Measurements from ENCODE around the gene CDC42BPB. TPM values are rescaled to one million over a fixed set of nuclear protein-coding genes. Genes with fewer than 3 reads are reported as not detected.

The CDC42BPB gene
- polyA plus RNA-seq, 1 of the 3 experiments (the other 2 are of a cell fraction), result 61.6 TPM

DNA sequence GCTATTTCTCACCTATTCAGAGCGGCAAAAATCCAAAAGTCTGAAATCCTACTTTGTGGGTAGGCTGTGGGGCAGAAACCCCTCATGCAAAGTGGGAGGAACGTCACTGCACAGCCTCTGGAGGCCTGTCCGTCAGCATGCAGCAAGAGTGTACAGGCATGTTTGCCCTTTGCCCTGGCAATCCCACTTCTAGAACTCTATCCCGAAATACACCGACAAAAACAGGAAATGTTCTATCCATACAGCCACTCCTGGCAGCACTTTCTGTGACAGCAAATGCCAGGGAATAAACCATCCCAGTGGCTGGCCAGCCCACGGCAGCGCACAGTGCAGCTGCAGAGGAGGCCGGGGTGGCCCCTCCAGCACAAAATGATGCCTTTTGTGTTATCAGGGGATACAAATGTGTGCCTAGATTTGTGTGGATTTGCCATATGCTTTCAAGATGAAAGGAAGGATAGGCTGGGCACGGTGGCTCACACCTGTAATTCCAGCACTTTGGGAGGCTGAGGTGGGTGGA, 95.2 kb downstream of the CDC42BPB start:
- ChIA-PET POLR2A (no interaction called here), CTCF (no interaction called here)
- Histone ChIP-seq H3K79me2 (ENCODE audit: insufficient read depth) (no peaks in the 10 kb centered on the region), H3K27ac (ENCODE audit: low read depth in 2 of 2, low read length in 1 of 2) (no peak overlapping the region), H3K4me2 (no peak overlapping the region), H3F3A (replicated peaks; ENCODE audit: insufficient read depth) (peaks cover 9% of the 10 kb centered on the region), H3K27me3 (ENCODE audit: insufficient read depth) (no peaks in the 10 kb centered on the region), H3K9me3 (no peaks in the 10 kb centered on the region), H3K9me2 (no peaks in the 10 kb centered on the region), H3K36me3 (replicated peaks in 1 of 2; ENCODE audit: control insufficient read depth in 1 of 2, insufficient read depth in 2 of 2, low read length in 1 of 2) (peaks cover 65 to 80% of the 10 kb centered on the region in 2 experiments), H3K4me1 (ENCODE audit: control insufficient read depth in 1 of 2, insufficient read depth in 2 of 2, low read depth in 1 of 2, low read length in 1 of 2) (peaks cover 0 to 9% of the 10 kb centered on the region in 2 experiments; a peak in 1 of 4 replicates), H3K9ac (no peak overlapping the region), H2AFZ (ENCODE audit: low read depth) (no peak overlapping the region), H4K20me1 (ENCODE audit: insufficient read depth) (no peaks in the 10 kb centered on the region), H3K4me3 (ENCODE audit: low read depth in 2 of 2, low read length in 1 of 2) (no peak overlapping the region)
- DNase-seq, result no peak
- no peak for TF ChIP-seq POLR2AphosphoS5 (IDR thresholded peaks at IDR 0.05; ENCODE audit: low read depth, low read length)
- TF ChIP-seq RAD21 (IDR thresholded peaks at IDR 0.05; ENCODE audit: low read length), result no peak
- no peak for TF ChIP-seq TCF12 (IDR thresholded peaks at IDR 0.05)
- no peak for TF ChIP-seq FOXJ3 (CRISPR knock-in tag; IDR thresholded peaks at IDR 0.05)
- WGBS (ENCODE audit: low lambda C conversion rate), result 96% methylated on average over 9 of the region's 9 CpGs

DNA sequence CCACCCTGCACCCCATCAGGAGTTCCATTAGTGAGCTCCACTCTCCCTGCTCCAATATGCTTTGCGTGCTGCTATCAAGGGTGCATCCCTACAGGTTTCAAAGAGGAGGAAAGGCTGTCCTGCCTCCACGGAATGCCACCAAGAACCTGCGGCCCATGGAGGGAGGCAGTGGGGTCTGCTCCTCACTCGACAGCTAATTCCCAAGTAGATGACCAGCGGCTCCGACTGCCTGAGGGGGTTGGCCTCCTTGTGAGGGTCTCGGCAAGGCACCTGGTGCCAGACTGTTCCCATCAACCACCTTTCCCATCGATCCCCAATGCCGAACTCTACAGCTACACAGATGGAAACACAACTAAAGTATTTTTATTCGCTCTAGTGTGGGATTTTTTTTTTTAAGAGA, 98.9 kb downstream of the CDC42BPB start:
- Histone ChIP-seq H3K9me3 (no peaks in the 10 kb centered on the region), H3K4me1 (ENCODE audit: control insufficient read depth in 1 of 2, insufficient read depth in 2 of 2, low read depth in 1 of 2, low read length in 1 of 2) (peaks cover 0 to 18% of the 10 kb centered on the region in 2 experiments; a peak in 1 of 4 replicates), H3K36me3 (replicated peaks in 1 of 2; ENCODE audit: control insufficient read depth in 1 of 2, insufficient read depth in 2 of 2, low read length in 1 of 2) (peaks cover 61 to 66% of the 10 kb centered on the region in 2 experiments), H2AFZ (ENCODE audit: low read depth) (no peak overlapping the region), H3K4me3 (ENCODE audit: low read depth in 2 of 2, low read length in 1 of 2) (no peak overlapping the region), H3K27me3 (ENCODE audit: insufficient read depth) (no peaks in the 10 kb centered on the region), H4K20me1 (ENCODE audit: insufficient read depth) (no peaks in the 10 kb centered on the region), H3F3A (replicated peaks; ENCODE audit: insufficient read depth) (peaks cover 3% of the 10 kb centered on the region), H3K9ac (no peak overlapping the region), H3K79me2 (ENCODE audit: insufficient read depth) (no peaks in the 10 kb centered on the region), H3K9me2 (no peaks in the 10 kb centered on the region), H3K27ac (ENCODE audit: low read depth in 2 of 2, low read length in 1 of 2) (no peak overlapping the region), H3K4me2 (no peak overlapping the region)
- over 99% methylated on average over 10 of the region's 10 CpGs for WGBS (ENCODE audit: low lambda C conversion rate)
- DNase-seq, result no peak
- CTCF ChIA-PET, result interaction anchor here (0.5 to 1.5 kb wide), 4 partner anchors 13 to 264 kb away, joined by 3 to 4 read pairs (median 3); no protein-coding TSS in a partner anchor
- no peak for TF ChIP-seq EP300 (IDR thresholded peaks at IDR 0.05; ENCODE audit: borderline replicate concordance in 1 of 2, low read depth in 1 of 2, low read length in 1 of 2)
- no peak for TF ChIP-seq MEF2A (IDR thresholded peaks at IDR 0.05; ENCODE audit: borderline replicate concordance, low read depth)
- no peak for TF ChIP-seq TAF1 (IDR thresholded peaks at IDR 0.05; ENCODE audit: borderline replicate concordance, low read depth, low read length)
- no peak for TF ChIP-seq TCF12 (IDR thresholded peaks at IDR 0.05)
- no peak for TF ChIP-seq TEAD4 (IDR thresholded peaks at IDR 0.05; ENCODE audit: borderline replicate concordance, insufficient read depth)
- TF ChIP-seq FOXM1 (IDR thresholded peaks at IDR 0.05; ENCODE audit: low read depth), result no peak
- no peak for TF ChIP-seq IRF3 (IDR thresholded peaks at IDR 0.05; ENCODE audit: low read depth, low read length)
- TF ChIP-seq, protein P1, sequence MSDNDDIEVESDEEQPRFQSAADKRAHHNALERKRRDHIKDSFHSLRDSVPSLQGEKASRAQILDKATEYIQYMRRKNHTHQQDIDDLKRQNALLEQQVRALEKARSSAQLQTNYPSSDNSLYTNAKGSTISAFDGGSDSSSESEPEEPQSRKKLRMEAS (IDR thresholded peaks at IDR 0.05; ENCODE audit: low read depth), result no peak
- TF ChIP-seq RFX5 (IDR thresholded peaks at IDR 0.05; ENCODE audit: low read length), result no peak
- TF ChIP-seq USF1 (IDR thresholded peaks at IDR 0.05; ENCODE audit: borderline replicate concordance, low read depth), result no peak
- no peak for TF ChIP-seq FOXJ3 (CRISPR knock-in tag; IDR thresholded peaks at IDR 0.05)
- no peak for TF ChIP-seq EZH2phosphoT487 (IDR thresholded peaks at IDR 0.05; ENCODE audit: borderline replicate concordance, low read depth)
- no peak for TF ChIP-seq CHD2 (IDR thresholded peaks at IDR 0.05; ENCODE audit: low read length, partially characterized antibody)
- TF ChIP-seq USF2 (IDR thresholded peaks at IDR 0.05; ENCODE audit: borderline replicate concordance, low read depth, low read length), result no peak
- no peak for TF ChIP-seq NFIC (IDR thresholded peaks at IDR 0.05; ENCODE audit: borderline replicate concordance)
- no peak for TF ChIP-seq MXI1 (IDR thresholded peaks at IDR 0.05; ENCODE audit: low read depth, low read length)
- no peak for TF ChIP-seq YY1 (IDR thresholded peaks at IDR 0.05; ENCODE audit: low read depth)
- POLR2A ChIA-PET, result no interaction called here
